ENCODE measurements around the gene ATP2A1. TPM values are rescaled to one million over a fixed set of nuclear protein-coding genes. Genes with fewer than 3 reads are reported as not detected.

The ATP2A1 gene
- total RNA-seq (1 to 10 TPM in 2 of 9 donors, under 1 TPM in 6, not detected in 1; 0.17 to 1.2 (median 0.67) TPM), polyA plus RNA-seq (1 to 10 TPM in 1 of 3 donors, under 1 TPM in 2; 0.05 to 1.1 (median 0.88) TPM)
- long read RNA-seq, donor 1, partial matches to known transcripts = 6 of 6 reads
- long read RNA-seq, donor 1, other reads (novel, unspliced or antisense) = 0 of 6 reads
- long read RNA-seq, donor 2, partial matches to known transcripts = 6 of 6 reads
- long read RNA-seq, donor 2, other reads (novel, unspliced or antisense) = 0 of 6 reads
- long read RNA-seq, donor 3 = 0 reads
- long read RNA-seq, donor 4 = 0 reads
- long read RNA-seq, donor 5 = 0 reads
- long read RNA-seq, donor 6 = 0 reads
- long read RNA-seq, donor 7 = 0 reads
- long read RNA-seq, donor 8, partial matches to known transcripts = 51 of 62 reads
- long read RNA-seq, donor 8, other reads (novel, unspliced or antisense) = 11 of 62 reads
- long read RNA-seq, donor 9, partial matches to known transcripts = 7 of 7 reads
- long read RNA-seq, donor 9, other reads (novel, unspliced or antisense) = 0 of 7 reads
- long read RNA-seq, donor 10 = 0 reads

DNA sequence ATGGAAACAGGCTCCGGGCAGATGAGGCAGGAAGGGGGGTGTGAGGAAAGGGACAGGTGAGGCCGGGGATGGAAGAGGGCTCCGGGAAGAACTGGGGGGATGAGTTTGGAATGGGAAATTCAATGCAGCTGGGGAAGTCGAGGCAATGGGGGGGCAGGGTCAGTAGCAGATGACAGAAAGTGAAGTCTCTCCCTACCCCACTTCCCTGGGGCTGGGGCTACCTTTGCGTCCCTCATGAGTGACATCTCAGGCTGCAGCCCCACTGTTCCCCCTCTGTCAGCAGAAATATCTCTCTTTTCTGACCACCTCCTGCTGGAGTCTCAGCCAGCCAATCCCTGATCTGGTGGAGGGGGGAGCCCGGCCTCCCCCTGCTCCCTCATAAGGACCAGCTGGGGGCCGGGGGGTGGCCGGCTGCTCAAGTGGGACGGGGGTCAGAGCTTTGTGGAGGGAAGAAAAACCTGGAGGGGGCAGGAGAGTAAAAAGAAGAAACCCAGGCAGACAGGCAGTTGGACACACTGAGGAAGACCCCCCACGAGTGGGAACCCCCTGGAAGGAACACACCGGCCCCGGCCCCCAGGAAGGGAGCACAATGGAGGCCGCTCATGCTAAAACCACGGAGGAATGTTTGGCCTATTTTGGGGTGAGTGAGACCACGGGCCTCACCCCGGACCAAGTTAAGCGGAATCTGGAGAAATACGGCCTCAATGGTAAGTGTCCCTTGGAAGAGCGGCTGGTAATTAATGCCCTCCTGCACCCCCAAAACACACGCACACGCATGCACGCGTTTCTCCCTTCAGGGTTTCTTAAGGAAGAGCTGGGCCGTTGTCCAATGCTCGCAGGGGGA lies at the start of gene ATP2A1:
Gene ATP2A1 (plus strand): TSS at position 406 of the 844 bp plus-strand sequence. CDS start 184 bp downstream, at position 590.
- 61 to 75% (median 72%) methylated on average over 24 to 25 of the region's 25 CpGs for WGBS, 4 donors
- TF ChIP-seq, protein P1, sequence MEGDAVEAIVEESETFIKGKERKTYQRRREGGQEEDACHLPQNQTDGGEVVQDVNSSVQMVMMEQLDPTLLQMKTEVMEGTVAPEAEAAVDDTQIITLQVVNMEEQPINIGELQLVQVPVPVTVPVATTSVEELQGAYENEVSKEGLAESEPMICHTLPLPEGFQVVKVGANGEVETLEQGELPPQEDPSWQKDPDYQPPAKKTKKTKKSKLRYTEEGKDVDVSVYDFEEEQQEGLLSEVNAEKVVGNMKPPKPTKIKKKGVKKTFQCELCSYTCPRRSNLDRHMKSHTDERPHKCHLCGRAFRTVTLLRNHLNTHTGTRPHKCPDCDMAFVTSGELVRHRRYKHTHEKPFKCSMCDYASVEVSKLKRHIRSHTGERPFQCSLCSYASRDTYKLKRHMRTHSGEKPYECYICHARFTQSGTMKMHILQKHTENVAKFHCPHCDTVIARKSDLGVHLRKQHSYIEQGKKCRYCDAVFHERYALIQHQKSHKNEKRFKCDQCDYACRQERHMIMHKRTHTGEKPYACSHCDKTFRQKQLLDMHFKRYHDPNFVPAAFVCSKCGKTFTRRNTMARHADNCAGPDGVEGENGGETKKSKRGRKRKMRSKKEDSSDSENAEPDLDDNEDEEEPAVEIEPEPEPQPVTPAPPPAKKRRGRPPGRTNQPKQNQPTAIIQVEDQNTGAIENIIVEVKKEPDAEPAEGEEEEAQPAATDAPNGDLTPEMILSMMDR (IDR thresholded peaks at IDR 0.05) = no peak
- no peak for TF ChIP-seq POLR2A (IDR thresholded peaks at IDR 0.05)
- H3K4me3 ChIP-seq = peak within 1 kb of the TSS in 1 of 4 donors; percentile 59
- H3K27ac ChIP-seq = no peak within 1 kb of the TSS
- no peaks in the 10 kb centered on the region for H3K9me3 ChIP-seq (replicated peaks in 1 of 3)
- DNase-seq = no peak
- H3K4me1 ChIP-seq (replicated peaks in 1 of 2) = peaks cover 9 to 11% of the 10 kb centered on the region in 2 donors
- no peaks in the 10 kb centered on the region for H3K27me3 ChIP-seq
- intact Hi-C loops (cut with DNase I) = loop anchor here in 1 of 2 donors (5.0 kb wide), 1 partner anchor 59 kb away; no protein-coding TSS in a partner anchor
- no peaks in the 10 kb centered on the region for H3K36me3 ChIP-seq (replicated peaks in 1 of 2)

DNA sequence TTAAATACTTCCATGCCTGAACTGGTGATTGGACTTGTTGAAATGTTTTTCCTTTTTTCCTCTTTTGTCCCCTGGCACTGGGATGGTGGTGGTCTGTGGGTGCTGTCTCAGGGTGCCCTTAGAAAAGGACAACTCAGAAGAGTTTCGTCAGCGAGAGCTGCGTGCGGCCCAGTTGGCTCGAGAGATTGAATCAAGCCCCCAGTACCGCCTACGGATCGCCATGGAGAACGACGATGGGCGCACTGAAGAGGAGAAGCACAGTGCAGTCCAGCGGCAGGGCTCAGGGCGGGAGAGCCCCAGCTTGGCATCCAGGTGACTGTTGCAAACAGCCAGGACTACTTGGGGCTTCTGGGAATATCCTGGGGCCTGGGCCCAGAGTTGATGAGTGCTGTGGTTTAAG lies 48.5 kb upstream of the ATP2A1 start:
- H3K27ac ChIP-seq = no peak overlapping the region
- H3K4me1 ChIP-seq (replicated peaks in 1 of 2) = peaks cover 13 to 14% of the 10 kb centered on the region in 2 donors
- H3K36me3 ChIP-seq (replicated peaks in 1 of 2) = peaks cover 0 to 97% of the 10 kb centered on the region in 2 donors
- no peaks in the 10 kb centered on the region for H3K9me3 ChIP-seq (replicated peaks in 1 of 3)
- H3K27me3 ChIP-seq = no peaks in the 10 kb centered on the region
- no peak overlapping the region for H3K4me3 ChIP-seq
- TF ChIP-seq, protein P1 (IDR thresholded peaks at IDR 0.05) = no peak
- TF ChIP-seq POLR2A (IDR thresholded peaks at IDR 0.05) = no peak
- DNase-seq = no peak
- intact Hi-C loops (cut with DNase I) = no loop called here
- WGBS, 4 donors = 91 to 97% (median 94%) methylated on average over 13 of the region's 13 CpGs

- H3K4me3 ChIP-seq = no peak overlapping the region
- no peaks in the 10 kb centered on the region for H3K27me3 ChIP-seq
- no peak overlapping the region for H3K27ac ChIP-seq
- no peak for DNase-seq
- H3K36me3 ChIP-seq (replicated peaks in 1 of 2) = peaks cover 0 to 100% of the 10 kb centered on the region in 2 donors
- intact Hi-C loops (cut with DNase I) = no loop called here
- no peak for TF ChIP-seq POLR2A (IDR thresholded peaks at IDR 0.05)
- TF ChIP-seq, protein P1 (IDR thresholded peaks at IDR 0.05) = no peak
- peaks cover 5 to 6% of the 10 kb centered on the region in 2 donors for H3K4me1 ChIP-seq (replicated peaks in 1 of 2)
- H3K9me3 ChIP-seq (replicated peaks in 1 of 3) = no peaks in the 10 kb centered on the region
- WGBS, 4 donors = 86 to 89% (median 87%) methylated on average over 13 of the region's 13 CpGs
Measured at GRCh38 chr16:28830531-28830930, 47.8 kb upstream of the ATP2A1 start.

- H3K4me1 ChIP-seq (replicated peaks in 1 of 2) = no peaks in the 10 kb centered on the region
- peaks cover 0 to 93% of the 10 kb centered on the region in 2 donors for H3K36me3 ChIP-seq (replicated peaks in 1 of 2)
- H3K4me3 ChIP-seq = no peak overlapping the region
- intact Hi-C loops (cut with DNase I) = no loop called here
- no peak for DNase-seq
- no peaks in the 10 kb centered on the region for H3K9me3 ChIP-seq (replicated peaks in 1 of 3)
- H3K27ac ChIP-seq = no peak overlapping the region
- no peaks in the 10 kb centered on the region for H3K27me3 ChIP-seq
- 90 to 99% (median 95%) methylated on average over 9 to 14 of the region's 14 CpGs for WGBS, 4 donors
- TF ChIP-seq, protein P1 (IDR thresholded peaks at IDR 0.05) = no peak
- no peak for TF ChIP-seq POLR2A (IDR thresholded peaks at IDR 0.05)
Measured at GRCh38 chr16:28834349-28834748, 43.9 kb upstream of the ATP2A1 start.

Data from adrenal gland (tissue), 19 donors.